Endothelial cell of umbilical vein (primary cell): ENCODE results near the gene ABTB2. TPM values are rescaled to one million over a fixed set of nuclear protein-coding genes. Genes with fewer than 3 reads are reported as not detected.

Experiments
- BruUV-seq: library from RNA; stranded (reverse); fragments of 400-500 nt; replicated peaks from 2 replicates; lab custom pipeline; 2021; lab: Mats Ljungman, UMichigan
- CTCF ChIA-PET: fragments of 300-600, 350-600 bp; sonication (Branson Sonifier 250); formaldehyde crosslinking; loops from one replicate; lab custom pipeline; 2021; ENCODE audit warnings: antibody characterized with exemption, inconsistent platforms; lab: Charles Lee
- POLR2A ChIA-PET: fragments of 300-600, 350-600 bp; sonication (Branson Sonifier 250); formaldehyde crosslinking; loops from one replicate; lab custom pipeline; 2021; ENCODE audit warnings: antibody characterized with exemption, inconsistent platforms; lab: Charles Lee
- DNase-seq: peaks from one replicate; pipeline ENCODE4 v3.0.0-alpha.2; 2011; ENCODE audit warnings: low read depth, low spot score
- FAIRE-seq: peaks from 2 replicates; lab custom pipeline; 2011; peaks lifted over from hg19 to GRCh38; lab: Jason Lieb, UNC
- H2AFZ ChIP-seq: 2 replicates; pipeline ENCODE4 v1.6.0; 2012; ENCODE audit warnings: low read depth, low read length, control low read depth, inconsistent platforms
- H3K27ac ChIP-seq: 2 replicates; pipeline ENCODE4 v1.5.1; 2011; ENCODE audit warnings: low read depth, mild to moderate bottlenecking, control low read depth, low read length, moderate library complexity; ENCODE audit not compliant: insufficient read depth
- H3K27me3 ChIP-seq, 2 experiments: 2 replicates each; pipeline versions ENCODE4 v1.6.0 to v1.6.1; 2011; ENCODE audit warnings: low read length in 2 of 2, mixed read lengths in 1 of 2; ENCODE audit not compliant: control insufficient read depth in 2 of 2, insufficient read depth in 2 of 2
- H3K36me3 ChIP-seq, 2 experiments: 2 replicates in 1 of 2; 3 replicates in 1 of 2; pipeline ENCODE4 v1.5.1; 2011; ENCODE audit warnings: low read length in 2 of 2, mild to moderate bottlenecking in 1 of 2, moderate library complexity in 1 of 2; ENCODE audit not compliant: control insufficient read depth in 2 of 2, insufficient read depth in 2 of 2; ENCODE audit errors: extremely low read depth in 1 of 2
- H3K4me1 ChIP-seq: 3 replicates; pipeline ENCODE4 v1.5.1; 2011; ENCODE audit warnings: mild to moderate bottlenecking, low read length; ENCODE audit not compliant: control insufficient read depth, insufficient read depth; ENCODE audit errors: extremely low read depth
- H3K4me2 ChIP-seq: 2 replicates; pipeline ENCODE4 v1.6.1; 2011; ENCODE audit warnings: low read length, control low read depth, mixed read lengths; ENCODE audit not compliant: insufficient read depth
- H3K4me3 ChIP-seq, 3 experiments: fragments of 200-600 bp in 1 of 3; sonication (generic), shearing (Covaris generic) in 1 of 3; replicated peaks in 1 of 3; 2 replicates each; pipeline ENCODE4 v1.5.1; 2011 to 2016; ENCODE audit warnings: control low read depth in 3 of 3, low read length in 3 of 3, mild to moderate bottlenecking in 2 of 3, inconsistent platforms in 1 of 3, low read depth in 1 of 3, moderate library complexity in 1 of 3; ENCODE audit not compliant: insufficient read depth in 1 of 3
- H3K79me2 ChIP-seq: 2 replicates; pipeline ENCODE4 v1.6.0; 2012; ENCODE audit warnings: low read length, inconsistent platforms; ENCODE audit not compliant: control insufficient read depth, insufficient read depth
- H3K9ac ChIP-seq: replicated peaks from 2 replicates; pipeline ENCODE3; 2011; ENCODE audit warnings: low read length, control low read depth; ENCODE audit not compliant: insufficient read depth; ENCODE audit errors: extremely low read depth
- H3K9me1 ChIP-seq: replicated peaks from 3 replicates; pipeline ENCODE4 v1.6.0; 2011; ENCODE audit warnings: mild to moderate bottlenecking, low read length; ENCODE audit not compliant: control insufficient read depth, insufficient read depth; ENCODE audit errors: extremely low read depth
- H3K9me3 ChIP-seq: replicated peaks from 2 replicates; pipeline ENCODE4 v1.5.1; 2012; ENCODE audit warnings: low read length, inconsistent platforms; ENCODE audit not compliant: control insufficient read depth, insufficient read depth
- H4K20me1 ChIP-seq: replicated peaks from 2 replicates; pipeline ENCODE3; 2011; ENCODE audit warnings: mild to moderate bottlenecking, low read length; ENCODE audit not compliant: control insufficient read depth, insufficient read depth; ENCODE audit errors: extremely low read depth
- FOS ChIP-seq: IDR thresholded peaks from 2 replicates; pipeline ENCODE4 v1.6.1; 2011; ENCODE audit warnings: mild to moderate bottlenecking, low read length, moderate library complexity, borderline replicate concordance; ENCODE audit not compliant: insufficient read depth
- JUN ChIP-seq: IDR thresholded peaks from 2 replicates; pipeline ENCODE4 v1.6.1; 2011; ENCODE audit warnings: borderline replicate concordance, low read depth; ENCODE audit not compliant: insufficient read length, insufficient read depth
- MYC ChIP-seq: IDR thresholded peaks from one replicate; pipeline ENCODE4 v1.6.1; 2011; ENCODE audit warnings: mild to moderate bottlenecking, low read depth, low read length
- dilution Hi-C: fragments of 300-500 bp; cut with MboI; formaldehyde crosslinking; loops from one replicate; pipeline ENCODE4 v1.15.0; 2019; ENCODE audit warnings: low sequenced_read_pairs; ENCODE audit not compliant: extremely low pct_ligation_motif_present
- intact Hi-C: fragments of 100-400 bp; cut with micrococcal nuclease; formaldehyde crosslinking; loops from one replicate; pipeline ENCODE4 v1.10.0; 2022
- polyA plus RNA-seq, 4 experiments: library from polyadenylated mRNA; depleted of rRNA in 3 of 4; stranded (reverse) in 3 of 4; unstranded in 1 of 4; fragments of >200 nt; gene quantifications; 2 replicates each; pipeline versions ENCODE4 v1.2.1 to v1.2.3, GENCODE V29; 2011 to 2012; ENCODE audit warnings: missing spikeins in 1 of 4
- total RNA-seq: library from RNA; stranded (reverse); gene quantifications from 2 replicates; pipeline ENCODE4 v1.2.3, GENCODE V29; 2021
- TF ChIP-seq, protein P1 (sequence below): IDR thresholded peaks from 2 replicates; pipeline ENCODE4 v1.6.1; 2011; ENCODE audit not compliant: insufficient read depth, insufficient read length
- TF ChIP-seq, protein P2 (sequence below), 2 donors: IDR thresholded peaks; 1 replicate in 1 of 2; 2 replicates in 1 of 2; pipeline ENCODE4 v1.5.1; 2011; ENCODE audit warnings: low read length in 2 of 2, mild to moderate bottlenecking in 2 of 2, moderate library complexity in 2 of 2, control low read depth in 1 of 2, inconsistent platforms in 1 of 2, low read depth in 1 of 2; ENCODE audit not compliant: insufficient read depth in 1 of 2; ENCODE audit errors: extremely low read depth in 1 of 2

The ABTB2 gene
- total and polyA plus RNA-seq, 2 donors (not counting 3 experiments of a cell fraction or from before 2014, with no cell fraction given) = 0.11 to 0.14 TPM

DNA sequence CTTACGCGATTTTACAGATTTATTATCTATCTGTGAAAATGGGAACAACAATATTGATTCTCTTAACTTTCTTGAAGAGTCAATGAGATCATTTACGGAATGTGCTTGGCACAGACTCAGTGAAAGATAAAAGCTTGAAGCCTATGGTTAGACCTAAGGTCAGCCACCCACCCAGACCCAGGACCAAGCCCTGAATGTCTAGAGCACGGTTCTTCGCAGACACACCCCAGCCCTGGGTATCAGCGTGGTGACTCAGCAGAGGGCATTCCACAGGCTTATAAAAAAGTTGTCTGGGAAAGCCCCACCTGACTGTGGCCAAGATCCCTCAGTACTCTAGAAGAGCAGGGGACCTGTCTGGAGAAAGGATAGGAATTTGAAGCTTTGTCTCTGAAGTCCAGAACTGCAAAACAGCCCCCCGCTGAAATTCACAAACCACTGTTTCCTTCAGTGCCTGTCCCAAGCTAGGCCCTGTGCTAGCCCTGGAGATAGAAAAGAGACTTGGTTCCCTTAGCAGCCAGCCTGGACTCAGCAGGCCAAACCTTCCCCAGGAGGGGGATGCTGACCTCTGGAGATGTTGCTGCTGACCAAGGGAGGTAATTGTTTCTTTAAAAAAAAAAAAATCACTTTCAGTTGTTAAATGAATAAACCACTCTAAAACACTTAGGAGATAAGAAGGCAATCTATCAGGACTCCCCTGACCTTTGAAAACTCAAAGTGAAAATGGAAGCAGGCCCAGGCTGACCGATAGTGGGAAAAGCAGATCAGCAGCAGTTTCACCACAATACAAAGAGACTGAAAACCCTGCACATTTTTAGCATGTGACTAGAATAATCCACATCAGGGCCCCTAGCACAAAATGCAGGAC is 114.0 kb downstream of the ABTB2 start:
- Histone ChIP-seq H4K20me1 (no peaks in the 10 kb centered on the region), H3K9me3 (no peaks in the 10 kb centered on the region), H2AFZ (no peak overlapping the region), H3K4me1 (no peaks in the 10 kb centered on the region), H3K79me2 (no peaks in the 10 kb centered on the region), H3K36me3 (no peaks in the 10 kb centered on the region), H3K9me1 (no peaks in the 10 kb centered on the region), H3K4me3 (no peak overlapping the region), H3K27me3 (no peaks in the 10 kb centered on the region), H3K27ac (no peak overlapping the region), H3K4me2 (no peak overlapping the region), H3K9ac (no peak overlapping the region)
- intact Hi-C loops (no loop called here), dilution Hi-C loops (no loop called here)
- FAIRE-seq (no peak), DNase-seq (no peak)
- ChIA-PET CTCF (no interaction called here), POLR2A (no interaction called here)
- TF ChIP-seq MYC (no peak), FOS (no peak), JUN (no peak)
- TF ChIP-seq, protein P1, sequence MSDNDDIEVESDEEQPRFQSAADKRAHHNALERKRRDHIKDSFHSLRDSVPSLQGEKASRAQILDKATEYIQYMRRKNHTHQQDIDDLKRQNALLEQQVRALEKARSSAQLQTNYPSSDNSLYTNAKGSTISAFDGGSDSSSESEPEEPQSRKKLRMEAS = no peak
- TF ChIP-seq, protein P2, sequence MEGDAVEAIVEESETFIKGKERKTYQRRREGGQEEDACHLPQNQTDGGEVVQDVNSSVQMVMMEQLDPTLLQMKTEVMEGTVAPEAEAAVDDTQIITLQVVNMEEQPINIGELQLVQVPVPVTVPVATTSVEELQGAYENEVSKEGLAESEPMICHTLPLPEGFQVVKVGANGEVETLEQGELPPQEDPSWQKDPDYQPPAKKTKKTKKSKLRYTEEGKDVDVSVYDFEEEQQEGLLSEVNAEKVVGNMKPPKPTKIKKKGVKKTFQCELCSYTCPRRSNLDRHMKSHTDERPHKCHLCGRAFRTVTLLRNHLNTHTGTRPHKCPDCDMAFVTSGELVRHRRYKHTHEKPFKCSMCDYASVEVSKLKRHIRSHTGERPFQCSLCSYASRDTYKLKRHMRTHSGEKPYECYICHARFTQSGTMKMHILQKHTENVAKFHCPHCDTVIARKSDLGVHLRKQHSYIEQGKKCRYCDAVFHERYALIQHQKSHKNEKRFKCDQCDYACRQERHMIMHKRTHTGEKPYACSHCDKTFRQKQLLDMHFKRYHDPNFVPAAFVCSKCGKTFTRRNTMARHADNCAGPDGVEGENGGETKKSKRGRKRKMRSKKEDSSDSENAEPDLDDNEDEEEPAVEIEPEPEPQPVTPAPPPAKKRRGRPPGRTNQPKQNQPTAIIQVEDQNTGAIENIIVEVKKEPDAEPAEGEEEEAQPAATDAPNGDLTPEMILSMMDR (IDR thresholded peaks at IDR 0.05; ENCODE audit: extremely low read depth in 1 of 2, insufficient read depth in 1 of 2, low read depth in 1 of 2, low read length in 2 of 2) = no peak
- no TSS peak for BruUV-seq
